ENCODE data around the gene RGMA. TPM values are rescaled to one million over a fixed set of nuclear protein-coding genes. Genes with fewer than 3 reads are reported as not detected.

RGMA gene
- total RNA-seq, 3 donors from 2014 or later = 2.8 to 88.4 (median 10.6) TPM

DNA sequence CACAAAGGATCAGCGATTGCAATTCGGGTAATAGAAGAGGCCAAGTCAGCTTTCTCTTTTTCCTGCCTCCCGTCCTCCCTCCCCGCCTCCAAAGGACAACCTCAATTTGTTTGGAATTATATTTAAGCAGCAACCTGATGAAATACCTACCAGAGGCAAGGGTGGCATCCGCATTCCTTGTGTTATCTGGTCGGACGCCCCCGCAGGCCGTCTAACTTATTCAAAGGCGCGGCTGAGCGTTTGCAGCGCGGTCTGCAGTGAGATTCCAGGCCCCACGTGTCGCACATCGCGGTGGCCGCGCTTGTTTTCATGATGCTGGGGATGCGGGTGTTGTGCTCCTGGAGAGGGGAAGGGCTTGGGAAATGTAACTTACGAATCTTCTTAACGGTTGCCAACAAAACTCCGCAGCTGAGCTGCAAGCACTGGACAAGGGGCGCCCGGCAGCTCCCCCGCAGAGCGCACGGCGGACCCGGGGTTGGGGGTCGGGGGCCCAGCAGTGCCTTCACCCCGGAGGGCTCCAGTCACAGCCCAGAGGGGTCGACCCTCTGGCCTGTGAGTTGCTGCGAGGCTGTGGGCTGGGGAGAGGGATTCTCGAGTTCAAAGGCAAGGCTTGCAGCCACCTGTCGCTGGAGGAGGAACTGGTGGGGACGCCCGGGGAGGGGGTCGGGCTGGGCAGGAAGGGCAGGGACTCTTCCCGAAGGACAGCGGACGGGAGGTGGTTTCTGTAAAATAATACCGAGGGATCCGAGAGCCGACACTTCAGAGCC is 20.5 kb upstream of the RGMA start:
- TF ChIP-seq, protein P1, sequence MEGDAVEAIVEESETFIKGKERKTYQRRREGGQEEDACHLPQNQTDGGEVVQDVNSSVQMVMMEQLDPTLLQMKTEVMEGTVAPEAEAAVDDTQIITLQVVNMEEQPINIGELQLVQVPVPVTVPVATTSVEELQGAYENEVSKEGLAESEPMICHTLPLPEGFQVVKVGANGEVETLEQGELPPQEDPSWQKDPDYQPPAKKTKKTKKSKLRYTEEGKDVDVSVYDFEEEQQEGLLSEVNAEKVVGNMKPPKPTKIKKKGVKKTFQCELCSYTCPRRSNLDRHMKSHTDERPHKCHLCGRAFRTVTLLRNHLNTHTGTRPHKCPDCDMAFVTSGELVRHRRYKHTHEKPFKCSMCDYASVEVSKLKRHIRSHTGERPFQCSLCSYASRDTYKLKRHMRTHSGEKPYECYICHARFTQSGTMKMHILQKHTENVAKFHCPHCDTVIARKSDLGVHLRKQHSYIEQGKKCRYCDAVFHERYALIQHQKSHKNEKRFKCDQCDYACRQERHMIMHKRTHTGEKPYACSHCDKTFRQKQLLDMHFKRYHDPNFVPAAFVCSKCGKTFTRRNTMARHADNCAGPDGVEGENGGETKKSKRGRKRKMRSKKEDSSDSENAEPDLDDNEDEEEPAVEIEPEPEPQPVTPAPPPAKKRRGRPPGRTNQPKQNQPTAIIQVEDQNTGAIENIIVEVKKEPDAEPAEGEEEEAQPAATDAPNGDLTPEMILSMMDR (IDR thresholded peaks at IDR 0.05) = no peak
- no peak for ATAC-seq
- intact Hi-C loops (cut with DNase I, micrococcal nuclease) = no loop called here
- no peak overlapping the region for H3K4me3 ChIP-seq
- no peaks in the 10 kb centered on the region for H3K4me1 ChIP-seq (ENCODE audit: low read depth)
- no peaks in the 10 kb centered on the region for H3K9me3 ChIP-seq
- H3K36me3 ChIP-seq (ENCODE audit: low read depth) = no peaks in the 10 kb centered on the region
- no peak for DNase-seq

DNA sequence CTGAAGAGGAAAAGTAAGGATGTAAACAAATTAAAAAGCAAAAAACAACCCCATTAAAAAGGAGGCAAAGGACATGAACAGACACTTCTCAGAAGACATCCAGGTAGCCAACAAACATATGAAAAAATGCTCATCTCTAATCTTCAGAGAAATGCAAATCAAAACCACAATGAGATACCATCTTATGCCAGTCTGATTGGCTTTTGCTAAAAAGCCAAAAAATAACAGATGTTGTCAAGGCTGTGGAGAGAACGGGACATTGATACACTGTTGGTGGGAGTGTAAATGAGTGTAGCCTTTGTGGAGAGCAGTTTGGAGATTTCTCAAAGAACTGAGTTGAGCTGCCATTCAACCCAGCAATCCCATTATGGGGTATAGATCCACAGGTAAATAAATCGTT is 18.6 kb upstream of the RGMA start:
- TF ChIP-seq, protein P1 (IDR thresholded peaks at IDR 0.05) = no peak
- intact Hi-C loops (cut with DNase I, micrococcal nuclease) = no loop called here
- no peaks in the 10 kb centered on the region for H3K9me3 ChIP-seq
- no peaks in the 10 kb centered on the region for H3K4me1 ChIP-seq (ENCODE audit: low read depth)
- H3K4me3 ChIP-seq = no peak overlapping the region
- no peaks in the 10 kb centered on the region for H3K36me3 ChIP-seq (ENCODE audit: low read depth)
- no peak for ATAC-seq
- DNase-seq = no peak

DNA sequence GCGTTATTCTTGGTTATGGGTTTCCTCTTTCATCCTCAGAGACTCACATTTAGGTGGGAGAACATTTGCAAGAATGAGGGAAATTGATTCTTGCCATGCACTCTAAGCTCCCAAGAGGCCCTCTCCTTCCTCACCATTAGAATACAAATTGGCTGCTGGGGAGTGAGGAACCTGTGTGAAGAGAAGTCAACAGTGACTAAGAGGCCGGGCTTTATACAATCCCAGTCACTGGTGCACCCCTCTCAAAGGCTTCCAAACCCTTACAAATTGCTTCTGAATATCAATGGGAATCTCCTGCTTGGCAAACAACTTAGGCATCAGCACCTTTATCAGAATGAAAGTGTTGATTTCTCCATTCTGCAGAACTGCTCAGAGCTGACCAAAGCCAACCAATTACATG is 16.5 kb upstream of the RGMA start:
- no peak for ATAC-seq
- no peak for DNase-seq
- TF ChIP-seq, protein P1 (IDR thresholded peaks at IDR 0.05) = no peak

DNA sequence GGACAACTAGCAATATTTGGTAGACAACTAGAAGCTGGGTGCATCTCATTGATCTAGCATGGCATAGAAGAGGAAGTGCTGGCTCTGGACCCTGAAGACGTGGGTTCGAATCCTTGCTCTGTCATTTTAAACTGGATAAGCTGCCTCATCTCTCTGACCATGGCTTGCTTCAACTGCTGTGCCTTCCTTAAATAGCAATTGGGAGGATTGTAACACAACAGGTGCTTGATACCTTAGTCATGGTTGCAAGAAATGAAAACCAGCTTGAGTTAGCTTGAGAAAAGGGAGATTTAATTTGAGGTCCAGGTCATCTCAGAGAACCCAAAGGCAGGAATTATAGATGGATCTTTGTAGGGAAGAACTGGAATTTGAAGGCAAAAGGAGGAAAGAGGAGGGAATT is 14.8 kb upstream of the RGMA start:
- intact Hi-C loops (cut with DNase I, micrococcal nuclease) = no loop called here
- DNase-seq (no peak), ATAC-seq (no peak)
- Histone ChIP-seq H3K9me3 (no peaks in the 10 kb centered on the region), H3K4me1 (ENCODE audit: low read depth) (no peaks in the 10 kb centered on the region), H3K4me3 (no peak overlapping the region), H3K36me3 (ENCODE audit: low read depth) (no peaks in the 10 kb centered on the region)
- TF ChIP-seq, protein P1 (IDR thresholded peaks at IDR 0.05) = no peak

More for the DNA sequence above, 16.5 kb upstream of the RGMA start:
- H3K9me3 ChIP-seq = no peaks in the 10 kb centered on the region
- H3K36me3 ChIP-seq (ENCODE audit: low read depth) = no peaks in the 10 kb centered on the region
- H3K4me3 ChIP-seq = no peak overlapping the region
- intact Hi-C loops (cut with DNase I, micrococcal nuclease) = no loop called here
- no peaks in the 10 kb centered on the region for H3K4me1 ChIP-seq (ENCODE audit: low read depth)

DNA sequence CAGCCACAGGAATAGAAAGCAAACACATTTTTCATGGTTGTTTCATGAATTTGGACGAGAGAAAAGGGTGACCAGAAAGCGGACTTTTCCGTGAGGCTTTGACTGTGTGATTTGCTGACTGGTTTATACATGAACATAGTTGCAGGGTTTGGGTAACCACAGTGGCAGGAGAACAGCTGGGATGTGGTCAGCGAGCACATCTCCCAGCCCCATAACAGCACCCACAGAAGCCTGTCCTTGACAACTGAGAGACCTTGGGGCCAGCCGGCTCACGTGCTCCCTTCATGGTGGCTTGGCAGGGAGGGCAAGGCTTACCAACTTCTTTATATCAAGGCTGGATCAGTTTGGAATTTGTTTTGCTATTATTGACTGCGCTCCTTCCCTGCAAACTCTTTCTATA is 13.2 kb upstream of the RGMA start:
- DNase-seq (no peak), ATAC-seq (no peak)
- intact Hi-C loops (cut with DNase I, micrococcal nuclease) = no loop called here
- TF ChIP-seq, protein P1 (IDR thresholded peaks at IDR 0.05) = no peak
- Histone ChIP-seq H3K9me3 (no peaks in the 10 kb centered on the region), H3K36me3 (ENCODE audit: low read depth) (no peaks in the 10 kb centered on the region), H3K4me3 (no peak overlapping the region), H3K4me1 (ENCODE audit: low read depth) (no peaks in the 10 kb centered on the region)
